GM12878 (cell line): ENCODE results near the gene SYNGR2. TPM values are rescaled to one million over a fixed set of nuclear protein-coding genes. Genes with fewer than 3 reads are reported as not detected.

Experiments used
- ATAC-seq: fragments of 200-7000 bp; cut with Tn5 transposase; 3 replicates; pipeline ENCODE4 v1.9.1; 2020; ENCODE audit warnings: mild to moderate bottlenecking, moderate library complexity
- BruUV-seq: library from RNA; stranded (reverse); fragments of 400-500 nt; replicated peaks from 2 replicates; lab custom pipeline; 2021; lab: Mats Ljungman, UMichigan
- CTCF ChIA-PET: fragments of 300-600 bp; sonication (Branson Sonifier 250); formaldehyde crosslinking; extraction: SDS; loops from one replicate; lab custom pipeline; 2021; ENCODE audit warnings: inconsistent platforms; lab: Yijun Ruan, JAX
- POLR2A ChIA-PET: fragments of 350-600 bp; formaldehyde crosslinking; extraction: SDS; loops from one replicate; lab custom pipeline; 2021; ENCODE audit warnings: inconsistent platforms; lab: Charles Lee
- RAD21 ChIA-PET: fragments of 300-600 bp; sonication (Branson Sonifier 250); formaldehyde crosslinking; loops from one replicate; lab custom pipeline; 2023; ENCODE audit warnings: antibody characterized with exemption; ENCODE audit not compliant: unreplicated experiment; lab: Charles Lee
- SMC1A ChIA-PET: fragments of 300-600 bp; sonication (Branson Sonifier 250); formaldehyde crosslinking; loops from one replicate; lab custom pipeline; 2023; ENCODE audit not compliant: unreplicated experiment, uncharacterized antibody; lab: Charles Lee
- DNase-seq: peaks from one replicate; pipeline ENCODE4 v3.0.0-alpha.2; 2011; ENCODE audit warnings: low read depth, low spot score
- FAIRE-seq: peaks from 3 replicates; lab custom pipeline; 2011; peaks lifted over from hg19 to GRCh38; lab: Jason Lieb, UNC
- H2AFZ ChIP-seq: 2 replicates; pipeline ENCODE4 v1.6.0; 2011; ENCODE audit warnings: low read depth, low read length, control low read depth; ENCODE audit not compliant: control insufficient read depth
- H3K27ac ChIP-seq: 2 replicates; pipeline ENCODE4 v1.5.1; 2011; ENCODE audit warnings: control low read depth; ENCODE audit not compliant: control insufficient read depth, insufficient read depth
- H3K27me3 ChIP-seq, 2 experiments: replicated peaks in 1 of 2; 2 replicates each; pipeline versions ENCODE4 v1.6.0 to v1.6.1; 2011; ENCODE audit warnings: low read length in 1 of 2; ENCODE audit not compliant: control insufficient read depth in 2 of 2, insufficient read depth in 2 of 2
- H3K36me3 ChIP-seq, 2 experiments: 2 replicates each; pipeline ENCODE4 v1.5.1; 2011; ENCODE audit warnings: low read length in 1 of 2; ENCODE audit not compliant: control insufficient read depth in 2 of 2, insufficient read depth in 2 of 2
- H3K4me1 ChIP-seq: 2 replicates; pipeline ENCODE4 v1.6.1; 2011; ENCODE audit warnings: mild to moderate bottlenecking, low read length, moderate library complexity, mixed read lengths; ENCODE audit not compliant: control insufficient read depth, insufficient read depth
- H3K4me2 ChIP-seq: 2 replicates; pipeline ENCODE4 v1.6.0; 2011; ENCODE audit warnings: control low read depth; ENCODE audit not compliant: control insufficient read depth, insufficient read depth
- H3K4me3 ChIP-seq: fragments of 200-600 bp; sonication (generic); 2 replicates; pipeline ENCODE4 v1.5.1; 2016
- H3K79me2 ChIP-seq: 2 replicates; pipeline ENCODE4 v1.6.0; 2011; ENCODE audit warnings: low read length; ENCODE audit not compliant: control insufficient read depth, insufficient read depth
- H3K9ac ChIP-seq: 2 replicates; pipeline ENCODE4 v1.8.0; 2011; ENCODE audit warnings: low read length, control low read depth, mixed read lengths; ENCODE audit not compliant: control insufficient read depth, insufficient read depth
- H3K9me3 ChIP-seq: replicated peaks from 3 replicates; pipeline ENCODE4 v1.5.1; 2011; ENCODE audit warnings: mild to moderate bottlenecking, low read length; ENCODE audit not compliant: control insufficient read depth, insufficient read depth
- H4K20me1 ChIP-seq: 2 replicates; pipeline ENCODE4 v1.6.0; 2011; ENCODE audit not compliant: control insufficient read depth, insufficient read depth
- GATAD2B ChIP-seq: fragments of 450-650 bp; conservative IDR thresholded peaks from 2 replicates; pipeline ENCODE4 v1.6.1; 2017; ENCODE audit warnings: low read depth, mild to moderate bottlenecking, moderate library complexity
- HDGF ChIP-seq: fragments of 450-650 bp; IDR thresholded peaks from 2 replicates; pipeline ENCODE4 v1.6.1; 2016; ENCODE audit warnings: antibody characterized with exemption
- IKZF1 ChIP-seq: fragments of 450-650 bp; conservative IDR thresholded peaks from 2 replicates; pipeline ENCODE4 v1.6.1; 2017; ENCODE audit warnings: antibody characterized with exemption, mild to moderate bottlenecking
- IRF4 ChIP-seq: IDR thresholded peaks from 2 replicates; pipeline ENCODE4 v1.6.1; 2011; ENCODE audit warnings: low read depth, low read length
- MTA2 ChIP-seq: fragments of 450-650 bp; IDR thresholded peaks from 2 replicates; pipeline ENCODE4 v1.6.1; 2016; ENCODE audit warnings: low read depth, mild to moderate bottlenecking, moderate library complexity
- NR2C1 ChIP-seq: fragments of 450-650 bp; IDR thresholded peaks from 2 replicates; pipeline ENCODE4 v1.6.1; 2017; ENCODE audit warnings: antibody characterized with exemption, mild to moderate bottlenecking, moderate library complexity
- NR2F1 ChIP-seq: fragments of 450-650 bp; conservative IDR thresholded peaks from 2 replicates; pipeline ENCODE4 v1.6.1; 2017; ENCODE audit warnings: mild to moderate bottlenecking
- TCF12 ChIP-seq: IDR thresholded peaks from 2 replicates; pipeline ENCODE4 v1.6.1; 2011; ENCODE audit warnings: low read depth, mild to moderate bottlenecking, low read length
- WGBS: methylation state at CpG from one replicate; pipeline ENCODE4 v1.1.6; 2016; ENCODE audit warnings: low lambda C conversion rate; ENCODE audit not compliant: insufficient replicate concordance, insufficient coverage; ENCODE audit errors: missing lambda C conversion rate; 5-methylcytosine and 5-hydroxymethylcytosine counted together
- in situ Hi-C: fragments of 300-500 bp; cut with MboI; formaldehyde crosslinking; loops from 9 replicates; pipeline ENCODE4 v1.14.3; 2018; ENCODE audit warnings: mixed read lengths
- intact Hi-C: fragments of 100-400 bp; cut with micrococcal nuclease; formaldehyde crosslinking; loops from one replicate; pipeline ENCODE4 v1.14.2; 2022; ENCODE audit not compliant: unreplicated experiment
- polyA plus RNA-seq, 11 experiments: library from polyadenylated mRNA; depleted of rRNA in 4 of 11; unstranded in 6 of 11; stranded (reverse) in 5 of 11; fragments of >200 nt; fragmentation: Nextera tagmentation in 4 of 11; fragmentation: Illumina TruSeq in 1 of 11; extraction: Ambion mirVana in 4 of 11; extraction: Trizol in 1 of 11; gene quantifications; 1 replicate in 1 of 11; 2 replicates in 10 of 11; pipeline versions ENCODE4 v1.2.1 to v1.2.3, GENCODE V29; 2011 to 2016; ENCODE audit warnings: inconsistent platforms in 2 of 11, missing spikeins in 2 of 11, low read depth in 1 of 11
- total RNA-seq, 4 experiments: library from RNA; depleted of rRNA in 3 of 4; stranded (reverse); fragments of >200 nt in 3 of 4; fragmentation: Illumina TruSeq in 1 of 4; extraction: Trizol in 1 of 4; gene quantifications; 2 replicates each; pipeline versions ENCODE4 v1.2.1 to v1.2.3, GENCODE V29; 2013 to 2021
- TF ChIP-seq, protein P1 (sequence below): IDR thresholded peaks from 2 replicates; pipeline ENCODE4 v1.6.1; 2011; ENCODE audit warnings: low read depth, low read length, improper control_type of control experiment, borderline replicate concordance
- TF ChIP-seq, protein P2 (sequence below): fragments of 450-650 bp; IDR thresholded peaks from 2 replicates; pipeline ENCODE4 v1.6.1; 2017; ENCODE audit warnings: mild to moderate bottlenecking, moderate library complexity

Gene SYNGR2
- total and polyA plus RNA-seq, 10 of the 15 experiments (the other 5 are each of a cell fraction or from before 2014, with no cell fraction given), result 4.4 to 529 (median 261) TPM

DNA sequence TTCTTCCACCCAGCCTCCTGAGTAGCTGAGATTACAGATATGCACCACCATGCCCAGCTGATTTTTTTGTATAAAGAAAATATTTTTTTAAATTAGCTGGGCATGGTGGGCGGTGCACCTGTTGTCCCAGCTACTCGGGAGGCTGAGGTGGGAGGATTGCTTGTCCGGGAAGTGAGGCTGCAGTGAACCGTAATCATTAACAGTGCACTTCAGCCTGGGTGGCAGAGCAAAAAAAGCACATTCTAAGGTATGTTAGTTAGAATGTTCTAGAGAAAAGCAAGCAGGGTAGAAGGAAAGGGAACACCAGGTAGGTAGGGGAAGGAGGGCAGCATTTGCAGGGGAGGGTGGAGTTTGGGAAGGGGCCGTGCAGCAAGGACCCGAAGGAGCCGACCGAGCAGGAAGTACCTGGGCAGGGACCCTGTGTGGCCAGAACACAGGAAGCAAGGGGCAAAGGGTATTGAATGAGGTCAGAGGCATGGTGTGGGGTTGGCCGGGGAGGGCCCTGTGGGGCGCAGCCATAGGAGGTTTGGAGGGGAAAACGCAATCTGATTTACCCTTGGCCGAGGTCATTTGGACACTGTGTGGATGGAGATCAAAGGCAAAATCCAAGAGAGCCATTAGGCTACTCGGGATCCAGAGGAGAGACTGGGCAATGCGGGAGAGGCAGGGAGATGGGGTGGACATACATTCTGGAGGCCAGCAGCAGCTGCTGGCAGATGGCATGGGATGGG is 19.9 kb upstream of the SYNGR2 start:
- peak; percentile 27 for FAIRE-seq
- H2AFZ ChIP-seq, result peak overlapping the region; percentile 68
- intact Hi-C loops (no loop called here), in situ Hi-C loops (no loop called here)
- TF ChIP-seq, protein P1, sequence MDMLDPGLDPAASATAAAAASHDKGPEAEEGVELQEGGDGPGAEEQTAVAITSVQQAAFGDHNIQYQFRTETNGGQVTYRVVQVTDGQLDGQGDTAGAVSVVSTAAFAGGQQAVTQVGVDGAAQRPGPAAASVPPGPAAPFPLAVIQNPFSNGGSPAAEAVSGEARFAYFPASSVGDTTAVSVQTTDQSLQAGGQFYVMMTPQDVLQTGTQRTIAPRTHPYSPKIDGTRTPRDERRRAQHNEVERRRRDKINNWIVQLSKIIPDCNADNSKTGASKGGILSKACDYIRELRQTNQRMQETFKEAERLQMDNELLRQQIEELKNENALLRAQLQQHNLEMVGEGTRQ, result no peak
- TF ChIP-seq, protein P2, sequence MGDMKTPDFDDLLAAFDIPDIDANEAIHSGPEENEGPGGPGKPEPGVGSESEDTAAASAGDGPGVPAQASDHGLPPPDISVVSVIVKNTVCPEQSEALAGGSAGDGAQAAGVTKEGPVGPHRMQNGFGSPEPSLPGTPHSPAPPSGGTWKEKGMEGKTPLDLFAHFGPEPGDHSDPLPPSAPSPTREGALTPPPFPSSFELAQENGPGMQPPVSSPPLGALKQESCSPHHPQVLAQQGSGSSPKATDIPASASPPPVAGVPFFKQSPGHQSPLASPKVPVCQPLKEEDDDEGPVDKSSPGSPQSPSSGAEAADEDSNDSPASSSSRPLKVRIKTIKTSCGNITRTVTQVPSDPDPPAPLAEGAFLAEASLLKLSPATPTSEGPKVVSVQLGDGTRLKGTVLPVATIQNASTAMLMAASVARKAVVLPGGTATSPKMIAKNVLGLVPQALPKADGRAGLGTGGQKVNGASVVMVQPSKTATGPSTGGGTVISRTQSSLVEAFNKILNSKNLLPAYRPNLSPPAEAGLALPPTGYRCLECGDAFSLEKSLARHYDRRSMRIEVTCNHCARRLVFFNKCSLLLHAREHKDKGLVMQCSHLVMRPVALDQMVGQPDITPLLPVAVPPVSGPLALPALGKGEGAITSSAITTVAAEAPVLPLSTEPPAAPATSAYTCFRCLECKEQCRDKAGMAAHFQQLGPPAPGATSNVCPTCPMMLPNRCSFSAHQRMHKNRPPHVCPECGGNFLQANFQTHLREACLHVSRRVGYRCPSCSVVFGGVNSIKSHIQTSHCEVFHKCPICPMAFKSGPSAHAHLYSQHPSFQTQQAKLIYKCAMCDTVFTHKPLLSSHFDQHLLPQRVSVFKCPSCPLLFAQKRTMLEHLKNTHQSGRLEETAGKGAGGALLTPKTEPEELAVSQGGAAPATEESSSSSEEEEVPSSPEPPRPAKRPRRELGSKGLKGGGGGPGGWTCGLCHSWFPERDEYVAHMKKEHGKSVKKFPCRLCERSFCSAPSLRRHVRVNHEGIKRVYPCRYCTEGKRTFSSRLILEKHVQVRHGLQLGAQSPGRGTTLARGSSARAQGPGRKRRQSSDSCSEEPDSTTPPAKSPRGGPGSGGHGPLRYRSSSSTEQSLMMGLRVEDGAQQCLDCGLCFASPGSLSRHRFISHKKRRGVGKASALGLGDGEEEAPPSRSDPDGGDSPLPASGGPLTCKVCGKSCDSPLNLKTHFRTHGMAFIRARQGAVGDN, result peak; percentile 51; the same call in 1 of the 2 replicates
- TF ChIP-seq NR2F1 (peak; percentile 70; the same call in 1 of the 2 replicates), MTA2 (0 out of 2 replicates have a peak, but pooled peaks have one; percentile 17), HDGF (peak; percentile 80), IRF4 (no peak), TCF12 (0 out of 2 replicates have a peak, but pooled peaks have one; percentile 24), NR2C1 (peak; percentile 53), GATAD2B (0 out of 2 replicates have a peak, but pooled peaks have one; percentile 20), IKZF1 (peak; percentile 25)
- peaks cover 2% of the 10 kb centered on the region for H3K79me2 ChIP-seq
- peak overlapping the region; percentile 40; the same call in 1 of the 2 replicates for H3K4me2 ChIP-seq
- peak; percentile 6 for ATAC-seq
- no TSS peak for BruUV-seq
- no peak for DNase-seq
- no peaks in the 10 kb centered on the region for H3K27me3 ChIP-seq
- WGBS, result 50% methylated on average over 14 of the region's 14 CpGs
- no peaks in the 10 kb centered on the region for H4K20me1 ChIP-seq
- POLR2A ChIA-PET, result interaction anchor here (0.7 to 2.5 kb wide), 13 partner anchors 8 to 189 kb away, joined by 3 to 14 read pairs (median 4); partner anchors contain the start of gene TMC8
- CTCF ChIA-PET, result interaction anchor here (0.8 to 2.3 kb wide), 10 partner anchors 8 to 102 kb away, joined by 3 to 11 read pairs (median 4); partner anchors contain the start of gene TMC8
- peak overlapping the region; percentile 47 for H3K9ac ChIP-seq
- no peak overlapping the region for H3K4me3 ChIP-seq
- peaks cover 77% of the 10 kb centered on the region for H3K4me1 ChIP-seq
- no peaks in the 10 kb centered on the region for H3K9me3 ChIP-seq
- no peaks in the 10 kb centered on the region for H3K36me3 ChIP-seq
- H3K27ac ChIP-seq, result peak overlapping the region; percentile 96
- SMC1A ChIA-PET, result interaction anchor here (0.7 to 2.2 kb wide), 10 partner anchors 8 to 74 kb away, joined by 3 to 7 read pairs (median 4); no protein-coding TSS in a partner anchor
- RAD21 ChIA-PET, result interaction anchor here (0.7 to 1.6 kb wide), 6 partner anchors 21 to 39 kb away, joined by 3 to 6 read pairs (median 4); no protein-coding TSS in a partner anchor
